ENCODE measurements around the gene ZFP57.
"Not testable (repeated sequence)": the region's sequence is repeated elsewhere in the genome, so short reads cannot be mapped to it uniquely, and the experiment has no call there.

Gene ZFP57

DNA sequence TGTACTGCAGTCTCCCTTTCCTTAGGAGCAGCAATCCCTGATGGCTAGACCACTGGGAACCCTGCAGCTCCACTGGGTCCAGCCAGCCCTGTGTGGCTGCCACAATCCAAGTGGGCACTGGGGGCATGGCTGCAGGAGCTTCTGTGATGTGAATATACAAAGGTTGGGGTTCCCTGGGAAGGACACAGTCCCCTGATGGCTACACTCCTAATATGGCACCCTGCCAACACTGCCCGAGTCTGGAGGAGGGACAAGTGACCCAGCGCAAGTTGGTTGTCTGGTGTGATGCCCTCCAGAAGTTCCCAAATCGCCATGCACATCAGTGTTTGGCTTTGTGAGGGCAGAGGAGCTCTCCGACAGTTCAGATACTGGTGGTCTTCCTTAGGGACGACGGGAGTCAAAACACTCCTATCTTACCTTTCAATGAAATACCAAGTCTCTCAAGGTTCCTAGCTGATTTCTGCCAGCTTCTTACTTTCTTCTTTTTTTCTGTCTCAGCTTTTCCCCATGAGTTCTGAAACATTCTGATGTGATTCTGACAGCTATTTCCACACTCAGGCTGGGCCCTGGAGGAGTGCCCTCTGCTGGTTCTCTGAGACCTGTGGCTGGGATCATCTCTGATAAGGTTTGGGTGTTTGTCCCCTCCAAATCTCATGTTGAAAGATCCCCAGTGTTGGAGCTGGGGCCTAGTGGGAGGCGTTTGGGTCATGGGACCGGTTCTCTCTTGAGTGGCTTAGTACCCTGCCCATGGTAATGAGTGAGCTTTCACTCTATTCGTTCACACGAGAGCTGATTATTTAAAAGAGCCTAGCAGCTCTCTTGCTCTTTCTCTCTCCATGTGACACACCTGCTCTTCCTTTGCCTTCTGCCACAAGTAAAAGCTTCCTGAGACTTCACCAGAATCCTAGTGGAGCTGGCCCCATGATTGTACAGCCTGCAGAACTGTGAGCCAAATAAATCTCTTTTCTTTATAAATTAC, 15.5 kb upstream of the ZFP57 start:
- no peak overlapping the region for H3K4me3 ChIP-seq (ENCODE audit: low read depth, low read length)

DNA sequence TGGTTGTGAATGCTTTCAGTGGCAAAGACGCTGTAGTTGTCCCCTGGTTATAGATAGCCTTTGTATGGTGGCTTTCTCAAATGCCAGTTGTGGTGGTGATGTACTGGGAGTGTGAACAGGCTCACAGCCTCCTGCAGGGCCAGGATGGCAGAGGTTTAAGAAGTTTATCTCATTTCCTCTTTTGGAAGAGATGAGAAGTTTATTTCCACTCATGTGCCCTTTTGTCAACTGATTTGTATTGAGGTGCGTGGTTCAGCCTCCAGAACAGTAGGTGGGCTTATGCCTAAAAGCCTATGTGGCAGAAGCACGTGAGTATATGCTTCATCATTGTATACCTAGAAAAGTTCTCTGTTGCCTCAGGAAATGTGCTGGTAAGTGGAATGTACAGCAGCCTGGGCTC, 13.7 kb upstream of the ZFP57 start:
- no peak overlapping the region for H3K4me3 ChIP-seq (ENCODE audit: low read depth, low read length)

DNA sequence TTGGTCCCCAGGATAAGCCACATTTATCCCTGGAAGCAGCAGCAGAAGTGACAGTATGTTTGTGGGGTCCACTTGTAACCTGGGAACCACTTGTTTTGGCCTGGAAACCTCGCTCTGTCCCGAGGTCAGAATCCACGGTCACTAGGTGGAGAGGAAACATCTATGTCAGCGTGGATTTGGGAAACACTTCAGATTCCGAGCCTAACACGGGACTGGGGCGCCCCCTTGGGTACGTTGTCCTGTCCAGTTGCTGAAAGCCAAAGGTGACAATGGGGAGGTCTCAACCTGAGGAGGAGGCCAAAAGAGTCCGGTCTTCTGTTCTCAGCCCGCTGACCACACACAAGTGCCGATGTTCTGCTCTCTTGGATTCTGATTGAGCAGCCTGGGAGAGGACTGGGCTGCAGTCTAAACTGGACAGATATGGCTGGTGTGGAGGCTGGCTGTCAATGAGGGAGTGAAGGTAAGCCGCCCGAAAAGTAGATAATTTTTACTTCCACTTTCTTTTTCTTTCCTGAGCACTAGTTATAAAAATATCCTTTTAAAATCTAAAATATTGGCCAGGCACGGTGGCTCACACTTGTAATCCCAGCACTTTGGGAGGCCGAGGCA, 4.9 kb upstream of the ZFP57 start:
- no peak overlapping the region for H3K4me3 ChIP-seq (ENCODE audit: low read depth, low read length)

DNA sequence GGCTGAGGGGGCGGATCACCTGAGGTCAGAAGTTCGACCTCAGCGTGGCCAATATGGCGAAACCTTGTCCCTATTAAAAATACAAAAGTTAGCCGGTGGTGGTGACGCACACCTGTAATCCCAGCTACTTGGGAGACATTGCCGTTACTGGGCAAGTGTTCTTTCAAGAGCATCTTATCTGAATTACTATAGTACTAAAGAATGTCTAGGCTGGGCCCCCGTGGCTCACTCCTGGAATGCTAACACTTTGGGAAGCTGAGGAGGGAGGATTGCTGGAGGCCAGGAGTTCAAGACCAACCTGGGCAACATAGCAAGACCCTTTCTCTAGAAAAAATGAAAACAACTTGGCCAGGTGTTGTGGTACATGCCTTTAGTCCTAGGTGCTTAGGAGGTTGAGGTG, 859 bp upstream of the ZFP57 start:
- H3K4me3 ChIP-seq (ENCODE audit: low read depth, low read length): no peak overlapping the region

DNA sequence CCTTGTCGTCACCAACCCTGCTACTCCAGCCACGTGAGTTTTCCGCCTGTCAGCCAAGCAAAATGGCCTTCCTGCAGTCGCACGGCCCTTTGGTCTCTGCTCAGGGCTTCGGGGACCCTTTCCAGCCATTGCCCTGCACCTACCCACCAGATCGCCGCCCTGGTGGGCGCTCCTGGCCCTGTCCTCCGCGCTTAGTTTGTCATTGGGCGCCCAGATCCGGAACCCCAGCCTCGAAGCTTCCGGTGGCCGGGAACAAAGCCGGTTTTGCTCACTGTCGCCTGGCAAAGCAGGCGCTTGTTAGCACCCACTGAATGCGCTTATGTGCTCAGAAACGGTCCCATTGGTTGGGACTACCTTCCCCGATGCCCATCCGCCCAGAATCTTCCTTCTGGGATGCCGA, 536 bp downstream of the ZFP57 start:
- no peak overlapping the region for H3K4me3 ChIP-seq (ENCODE audit: low read depth, low read length)

DNA sequence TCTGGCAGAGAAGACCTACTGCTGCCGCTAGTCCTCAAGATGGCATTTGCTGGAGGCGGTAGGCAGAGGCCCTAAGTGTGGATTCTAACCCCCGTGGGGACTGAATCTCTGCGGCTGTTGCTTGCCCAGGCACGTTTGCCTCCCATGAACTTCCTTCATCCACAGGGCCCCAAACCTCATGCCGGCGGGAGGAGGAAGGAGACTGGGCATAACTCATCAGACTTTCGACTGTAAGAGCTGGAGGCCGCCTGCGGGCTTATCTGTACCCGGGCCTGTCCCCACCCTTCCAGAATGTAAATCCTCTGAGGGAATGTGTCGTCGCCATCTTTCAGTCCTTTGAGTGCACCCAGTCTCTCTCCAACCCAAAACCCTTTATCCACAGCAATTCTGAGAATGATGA, 990 bp downstream of the ZFP57 start:
- no peak overlapping the region for H3K4me3 ChIP-seq (ENCODE audit: low read depth, low read length)

DNA sequence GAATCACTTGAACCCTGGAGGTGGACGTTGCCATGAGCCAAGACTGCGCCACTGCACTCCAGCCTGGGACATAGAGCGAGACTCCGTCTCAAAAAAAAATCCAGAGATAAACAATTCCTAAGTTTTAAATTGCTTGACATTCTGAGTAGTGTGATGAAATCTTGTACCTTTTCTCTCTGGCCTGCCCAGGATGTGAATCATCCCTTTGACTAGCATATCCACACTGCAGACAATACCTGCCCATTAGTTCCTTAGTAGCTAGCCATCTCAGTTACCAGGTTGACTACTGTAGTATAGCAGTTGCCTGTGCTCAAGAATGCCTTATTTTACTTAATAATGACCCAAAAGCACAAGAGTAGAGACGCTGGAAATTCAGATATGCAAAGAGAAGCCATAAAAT, 2.8 kb downstream of the ZFP57 start:
- no peak overlapping the region for H3K4me3 ChIP-seq (ENCODE audit: low read depth, low read length)

DNA sequence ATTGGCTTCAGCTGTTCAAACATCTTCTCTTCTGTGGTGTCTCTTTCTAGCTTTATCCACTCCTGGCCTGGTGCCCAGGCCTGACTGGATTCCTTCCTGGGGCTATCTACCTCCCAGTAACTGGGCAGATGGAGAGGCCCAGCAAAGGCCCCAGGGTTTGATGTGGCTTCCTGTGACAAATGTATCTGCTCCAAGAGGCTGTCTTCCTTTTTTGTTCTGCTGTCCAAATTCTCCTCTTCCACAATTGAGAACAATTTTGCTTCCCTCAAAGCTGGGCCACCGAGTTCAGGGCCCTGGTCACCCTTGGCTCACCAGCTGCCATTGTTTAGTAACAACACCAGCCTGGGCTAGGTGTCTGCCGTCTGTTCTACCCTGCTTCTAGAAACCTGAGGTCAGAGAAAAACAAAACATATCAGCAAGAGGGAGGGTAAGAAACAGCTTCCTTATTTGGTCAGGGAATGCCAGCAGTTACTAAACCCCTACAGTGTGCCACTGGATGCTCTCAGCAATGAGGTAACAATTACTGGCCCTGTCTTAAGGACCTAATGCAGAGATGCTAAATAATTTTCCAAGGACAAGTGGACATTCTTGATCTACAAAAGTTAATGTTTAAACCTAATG, 3.9 kb downstream of the ZFP57 start:
- H3K4me3 ChIP-seq (ENCODE audit: low read depth, low read length): no peak overlapping the region

DNA sequence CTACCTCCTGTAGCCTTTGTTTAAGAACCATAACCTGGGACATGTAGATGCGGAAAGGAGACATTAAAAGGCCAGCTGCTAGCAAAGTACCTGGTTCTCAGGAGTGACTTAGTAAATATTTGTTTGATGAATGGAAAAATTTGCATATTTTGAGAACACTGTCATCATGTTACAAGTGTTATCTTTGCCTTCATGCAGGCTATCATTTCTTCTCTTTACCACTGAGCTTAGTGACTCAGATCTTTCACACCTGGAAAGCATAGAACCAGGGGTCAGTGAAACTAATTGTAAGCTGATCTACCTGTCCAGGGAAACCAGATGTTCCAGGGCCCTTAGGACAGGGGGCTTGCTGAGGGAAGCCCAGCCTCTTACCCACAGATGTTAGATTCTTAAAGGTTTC, 5.4 kb downstream of the ZFP57 start:
- H3K4me3 ChIP-seq (ENCODE audit: low read depth, low read length): no peak overlapping the region

DNA sequence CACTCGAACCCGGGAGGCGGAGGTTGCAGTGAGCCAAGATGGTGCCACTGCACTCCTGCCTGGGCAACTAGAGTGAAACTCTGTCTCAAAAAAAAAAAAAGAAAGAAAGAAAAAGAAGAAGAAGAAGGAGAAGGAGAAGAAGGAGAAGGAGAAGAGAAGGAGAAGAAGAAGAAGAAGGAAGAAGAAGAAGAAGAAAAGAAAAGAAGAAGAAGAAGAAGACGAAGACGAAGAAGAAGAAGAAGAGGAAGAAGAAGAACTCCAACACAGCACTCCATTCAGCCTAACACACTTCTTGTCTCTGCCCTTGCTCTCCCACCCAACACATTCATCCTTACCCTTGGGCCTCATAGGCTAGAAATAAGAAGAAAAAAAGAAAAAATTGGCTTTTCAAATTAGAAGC, 6.9 kb downstream of the ZFP57 start:
- no peak overlapping the region for H3K4me3 ChIP-seq (ENCODE audit: low read depth, low read length)

DNA sequence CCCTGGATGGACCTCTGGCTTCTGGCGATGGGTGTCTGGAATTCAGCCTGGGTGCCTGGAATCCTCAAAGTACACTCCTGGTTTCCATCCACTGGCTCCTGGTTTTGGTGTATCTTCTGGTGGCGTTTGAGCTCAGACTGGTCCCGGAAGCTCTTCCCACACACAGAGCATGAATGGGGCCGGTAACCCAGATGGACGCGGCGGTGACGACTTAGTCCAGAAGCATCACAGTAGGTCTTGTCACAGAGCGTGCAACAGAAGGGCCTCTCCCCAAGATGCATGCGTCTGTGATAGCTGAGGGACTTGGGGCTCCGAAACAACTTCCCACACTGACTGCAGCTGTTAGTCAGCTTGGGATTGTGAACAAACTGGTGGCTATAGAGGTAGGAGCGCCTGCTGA, 7.8 kb downstream of the ZFP57 start:
- no peak overlapping the region for H3K4me3 ChIP-seq (ENCODE audit: low read depth, low read length)

DNA sequence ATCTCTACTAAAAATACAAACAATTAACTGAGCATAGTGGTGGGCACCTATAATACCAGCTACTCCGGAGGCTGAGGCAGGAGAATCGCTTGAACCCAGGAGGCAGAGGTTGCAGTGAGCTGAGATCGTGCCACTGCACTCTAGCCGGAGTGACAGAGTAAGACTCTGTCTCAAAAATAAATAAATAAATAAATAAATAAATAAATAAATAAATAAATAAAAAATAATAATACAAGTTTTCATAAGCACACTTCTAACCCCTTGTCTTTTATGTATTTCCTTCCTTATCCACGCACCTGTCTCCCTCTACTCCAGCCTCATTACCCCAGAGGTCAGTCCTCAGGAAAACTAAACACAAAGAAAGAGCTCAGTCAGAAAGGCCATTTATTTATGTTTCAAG, 8.8 kb downstream of the ZFP57 start:
- H3K4me3 ChIP-seq (ENCODE audit: low read depth, low read length): not testable (repeated sequence)

DNA sequence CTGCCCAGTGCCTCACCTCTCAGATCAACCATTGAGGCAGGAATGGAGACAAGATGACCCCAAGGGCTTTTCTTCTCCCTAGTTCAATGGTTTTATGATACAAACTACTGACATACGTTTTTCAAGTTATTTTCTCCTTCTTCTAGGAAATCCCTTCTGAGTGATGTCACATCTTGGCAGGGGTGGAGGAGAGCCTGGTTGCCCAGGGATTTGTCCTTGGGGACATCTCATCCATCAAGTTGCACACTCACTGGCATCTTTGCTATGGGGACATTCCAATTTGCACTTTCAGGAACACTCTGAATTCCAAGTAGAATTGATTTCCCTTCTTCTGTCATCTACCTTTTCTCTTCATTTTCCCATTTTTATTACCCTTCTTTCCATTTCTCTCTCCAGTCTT, 9.9 kb downstream of the ZFP57 start:
- no peak overlapping the region for H3K4me3 ChIP-seq (ENCODE audit: low read depth, low read length)

DNA sequence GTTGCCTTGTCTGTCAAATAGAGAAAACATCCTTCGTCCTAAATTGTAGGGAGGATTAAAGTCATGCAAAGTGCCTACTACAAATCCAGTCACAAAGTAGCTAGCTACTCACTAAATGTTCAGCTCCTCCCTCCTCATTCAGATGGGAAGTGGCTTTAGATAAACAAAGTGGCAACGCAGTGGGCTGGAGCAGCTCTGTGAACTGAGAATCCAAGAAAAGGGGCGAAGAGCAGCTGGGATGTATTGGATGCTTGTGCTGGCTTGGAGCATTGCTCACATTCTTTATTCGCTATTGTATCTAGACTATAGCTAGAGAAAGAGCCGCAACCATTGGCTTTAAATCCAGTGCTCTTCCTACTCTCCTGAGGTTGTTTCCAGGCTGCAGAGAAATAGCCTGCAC, 13.8 kb downstream of the ZFP57 start:
- H3K4me3 ChIP-seq (ENCODE audit: low read depth, low read length): no peak overlapping the region

DNA sequence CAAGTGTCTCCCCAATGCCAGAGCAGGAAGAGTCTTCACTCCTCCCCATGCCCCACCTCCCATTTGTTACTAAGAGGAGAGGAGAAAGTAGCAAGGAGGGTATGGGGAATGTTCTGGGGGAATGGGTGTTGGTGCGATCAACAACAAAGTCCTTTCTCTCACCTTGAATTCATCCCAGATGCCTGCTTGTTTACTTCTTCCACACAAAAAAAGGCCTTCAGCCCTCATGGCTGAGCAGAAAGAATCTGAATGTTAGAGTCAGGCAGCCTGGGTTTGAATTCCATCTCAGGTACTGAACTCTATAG, 14.2 kb downstream of the ZFP57 start:
- no peak overlapping the region for H3K4me3 ChIP-seq (ENCODE audit: low read depth, low read length)

DNA sequence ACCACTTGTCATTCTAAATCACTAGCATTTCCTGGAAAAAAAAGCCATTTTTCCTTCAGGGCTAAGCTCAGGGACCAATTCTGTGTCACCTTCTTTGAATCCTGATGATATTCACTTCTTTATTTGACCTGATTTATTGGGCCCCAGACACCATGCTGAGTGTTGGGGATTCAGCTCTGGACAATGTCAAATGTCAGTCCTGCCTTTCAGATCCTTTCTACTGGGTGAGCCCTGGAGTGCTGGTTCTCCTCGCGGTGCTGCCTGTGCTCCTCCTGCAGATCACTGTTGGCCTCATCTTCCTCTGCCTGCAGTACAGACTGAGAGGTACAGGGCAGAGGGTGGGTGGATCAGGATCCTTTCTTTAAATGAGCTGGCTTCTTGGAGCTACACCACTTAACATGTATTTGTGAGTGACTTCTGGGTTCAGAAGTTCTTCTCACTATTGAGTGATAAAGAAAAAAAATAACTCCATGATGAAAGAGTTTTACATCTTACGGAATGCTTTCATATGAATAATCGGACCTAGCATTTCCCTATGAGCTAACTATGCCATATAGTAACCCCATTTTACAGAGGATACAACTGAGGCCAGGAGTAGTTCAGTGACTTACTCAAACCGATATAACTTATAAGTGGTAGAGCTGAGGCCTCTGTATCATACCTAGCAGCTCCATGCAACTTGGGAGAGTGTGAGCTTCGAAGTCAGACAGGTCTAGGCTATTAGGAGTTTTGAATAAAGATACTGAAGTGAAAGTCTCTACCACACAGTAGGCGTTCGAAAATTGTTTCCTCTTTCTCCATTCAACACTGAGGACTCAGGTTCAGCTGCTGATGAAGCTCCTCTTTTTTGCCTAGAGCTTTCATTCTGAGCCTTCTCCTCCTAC, 14.8 kb downstream of the ZFP57 start:
- H3K4me3 ChIP-seq (ENCODE audit: low read depth, low read length): no peak overlapping the region

DNA sequence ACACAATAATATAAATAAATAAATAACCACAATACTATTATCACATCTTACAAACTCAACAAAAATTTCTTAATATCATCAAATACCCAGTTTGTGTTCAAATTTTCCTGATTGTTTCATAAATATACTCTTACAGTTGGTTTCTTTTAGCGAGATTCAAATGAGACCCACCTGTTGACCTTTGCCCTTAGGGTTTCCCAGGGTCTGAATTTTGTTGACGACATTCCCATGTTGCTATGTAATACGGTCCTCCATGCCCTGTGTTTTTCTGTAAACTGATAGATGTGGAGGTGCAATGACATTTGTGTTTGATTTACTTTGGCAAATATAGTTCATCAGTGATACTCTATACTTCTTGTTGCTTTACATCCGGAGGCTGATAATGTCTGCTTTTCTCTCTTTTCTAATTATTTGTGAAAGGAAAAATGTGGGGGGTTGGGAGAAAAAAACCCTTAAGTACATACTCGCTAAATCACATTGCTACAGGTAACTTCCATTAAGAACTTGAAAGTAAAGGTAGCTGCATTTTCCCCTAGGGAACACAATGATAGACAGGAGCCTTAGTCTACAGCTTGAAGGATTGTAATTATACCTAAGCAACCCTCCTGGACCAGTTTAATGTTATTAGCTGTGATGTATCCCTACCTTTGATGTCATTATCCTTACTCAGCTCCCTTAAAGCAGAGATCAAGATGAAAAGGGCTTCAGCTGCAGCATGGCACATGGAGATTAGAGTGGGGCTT, 17.5 kb downstream of the ZFP57 start:
- no peak overlapping the region for H3K4me3 ChIP-seq (ENCODE audit: low read depth, low read length)

DNA sequence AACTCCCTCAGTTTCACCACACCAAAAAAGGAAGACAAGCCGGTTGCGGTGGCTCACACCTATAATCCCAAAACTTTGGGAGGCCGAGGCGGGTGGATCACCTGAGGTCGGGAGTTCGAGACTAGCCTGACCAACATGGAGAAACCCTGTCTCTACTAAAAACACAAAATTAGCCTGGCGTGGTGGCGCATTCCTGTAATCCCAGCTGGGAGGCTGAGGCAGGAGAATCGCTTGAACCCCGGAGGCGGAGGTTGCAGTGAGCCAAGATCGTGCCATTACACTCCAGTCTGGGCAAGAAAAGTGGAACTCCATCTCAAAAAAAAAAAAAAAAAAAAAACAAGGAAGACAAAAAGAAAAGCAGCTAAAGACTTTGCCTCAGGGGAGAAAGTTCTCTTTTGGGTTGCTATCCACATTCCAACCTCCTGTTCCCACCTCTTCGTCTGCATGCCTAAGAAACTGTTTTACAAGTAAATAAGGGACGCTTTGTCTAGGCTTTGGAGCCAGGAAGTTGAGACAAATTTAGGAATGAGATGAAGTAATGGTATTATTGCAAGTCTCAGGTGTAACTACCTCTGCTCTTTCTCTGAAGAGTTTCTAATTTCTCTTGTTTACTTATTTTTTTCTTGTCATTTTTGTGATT, 19.3 kb downstream of the ZFP57 start:
- H3K4me3 ChIP-seq (ENCODE audit: low read depth, low read length): not testable (repeated sequence)

DNA sequence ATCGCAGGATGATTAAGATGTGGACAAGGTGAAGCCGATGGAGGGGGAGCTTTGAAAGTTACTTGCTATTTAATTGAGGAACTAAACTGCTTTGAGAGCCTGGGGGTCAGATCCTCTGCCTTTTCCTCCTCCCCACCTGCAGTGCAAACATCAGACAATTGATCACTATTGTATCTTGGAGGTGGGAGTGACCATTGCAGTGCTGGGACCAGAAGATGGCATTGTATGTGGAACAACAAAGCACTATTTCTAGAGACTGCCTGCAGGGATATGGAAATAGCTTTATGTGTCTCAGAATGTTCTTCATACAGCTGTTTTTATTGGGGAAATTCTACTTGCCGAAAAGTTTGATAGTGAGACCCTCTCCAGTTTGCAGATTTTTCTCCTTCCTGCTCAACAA, 19.9 kb downstream of the ZFP57 start:
- H3K4me3 ChIP-seq (ENCODE audit: low read depth, low read length): no peak overlapping the region

DNA sequence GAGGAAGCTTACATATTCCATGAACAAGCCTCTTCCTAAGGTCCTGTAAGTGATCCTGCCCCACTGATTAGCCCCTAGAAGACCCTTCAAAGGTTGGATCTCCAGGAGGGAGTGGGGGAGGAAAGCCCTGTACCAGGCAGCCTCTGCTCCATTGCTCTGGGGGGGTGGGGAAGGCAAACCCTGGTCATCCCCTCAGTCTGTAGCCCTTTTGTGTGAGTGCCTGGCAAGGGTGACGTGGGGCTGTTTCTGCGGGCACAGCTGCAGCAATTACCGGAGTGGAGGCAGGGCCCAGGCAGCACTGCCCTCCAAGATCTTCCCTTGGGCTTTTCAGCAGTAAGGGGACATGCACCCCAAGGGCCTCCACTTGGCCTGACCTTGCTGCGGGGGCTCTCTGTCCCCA, 24.2 kb downstream of the ZFP57 start, which contains the start of gene MOG:
Gene MOG (plus strand): TSS at position 295 of the 400 bp plus-strand sequence. CDS start 118 bp downstream, outside the sequence.
- no peak within 1 kb of the TSS for H3K4me3 ChIP-seq (ENCODE audit: low read depth, low read length)
